H1 (cell line): ENCODE measurements around the gene BORCS8. TPM values are rescaled to one million over a fixed set of nuclear protein-coding genes. Genes with fewer than 3 reads are reported as not detected.

ENCODE experiments used
- CTCF ChIA-PET: fragments of 300-600 bp; sonication (Branson Sonifier 250); formaldehyde crosslinking; loops from one replicate; lab custom pipeline; 2021; ENCODE audit not compliant: partially characterized antibody; lab: Charles Lee
- POLR2A ChIA-PET: fragments of 300-600 bp; sonication (Branson Sonifier 250); formaldehyde crosslinking; loops from one replicate; lab custom pipeline; 2021; ENCODE audit warnings: inconsistent platforms; ENCODE audit not compliant: partially characterized antibody; lab: Charles Lee
- DNase-seq, 2 experiments: peaks; one replicate each; pipeline versions ENCODE4 v3.0.0 to v3.0.0-alpha.2; 2010 to 2022; ENCODE audit warnings: low spot score in 2 of 2, low read depth in 1 of 2, mixed read lengths in 1 of 2
- FAIRE-seq: peaks from 2 replicates; lab custom pipeline; 2011; peaks lifted over from hg19 to GRCh38; lab: Jason Lieb, UNC
- H2AFZ ChIP-seq: 2 replicates; pipeline ENCODE4 v1.8.1; 2012; ENCODE audit warnings: low read length, inconsistent platforms
- H2AK5ac ChIP-seq: 2 replicates; pipeline ENCODE4 v1.6.1; 2013; ENCODE audit warnings: low read depth, low read length
- H2BK120ac ChIP-seq: replicated peaks from 2 replicates; pipeline ENCODE3; 2013; ENCODE audit warnings: low read depth, low read length, inconsistent platforms
- H2BK12ac ChIP-seq: 2 replicates; pipeline ENCODE4 v1.6.1; 2013; ENCODE audit warnings: low read depth, low read length
- H2BK15ac ChIP-seq: 2 replicates; pipeline ENCODE4 v1.6.1; 2013; ENCODE audit warnings: low read length
- H2BK20ac ChIP-seq: 2 replicates; pipeline ENCODE4 v1.6.1; 2013; ENCODE audit warnings: low read length
- H2BK5ac ChIP-seq: 2 replicates; pipeline ENCODE4 v1.6.1; 2013; ENCODE audit warnings: low read depth, low read length
- H3K14ac ChIP-seq: 2 replicates; pipeline ENCODE4 v1.6.1; 2013; ENCODE audit warnings: inconsistent platforms; ENCODE audit not compliant: insufficient read length
- H3K18ac ChIP-seq: 2 replicates; pipeline ENCODE4 v1.6.1; 2013; ENCODE audit warnings: low read length; ENCODE audit errors: extremely low read depth
- H3K23ac ChIP-seq: 2 replicates; pipeline ENCODE4 v1.6.1; 2013; ENCODE audit warnings: inconsistent platforms; ENCODE audit not compliant: insufficient read length
- H3K23me2 ChIP-seq: 2 replicates; pipeline ENCODE4 v1.6.1; 2013; ENCODE audit warnings: low read depth, low read length
- H3K27ac ChIP-seq: 2 replicates; pipeline ENCODE4 v1.6.1; 2011; ENCODE audit warnings: low read depth, low read length, inconsistent platforms
- H3K27me3 ChIP-seq, 4 experiments: replicated peaks in 1 of 4; 1 replicate in 1 of 4; 2 replicates in 3 of 4; pipeline versions ENCODE4 v1.6.1 to v1.8.1; 2011 to 2013; ENCODE audit warnings: low read length in 3 of 4, mild to moderate bottlenecking in 3 of 4, inconsistent platforms in 2 of 4, mixed read lengths in 2 of 4, moderate library complexity in 1 of 4; ENCODE audit not compliant: control insufficient read depth in 3 of 4, insufficient read depth in 3 of 4; ENCODE audit errors: extremely low read depth in 1 of 4
- H3K36me3 ChIP-seq, 4 experiments: 2 replicates each; pipeline versions ENCODE4 v1.6.1 to v1.8.1; 2011 to 2013; ENCODE audit warnings: mild to moderate bottlenecking in 4 of 4, low read length in 3 of 4, moderate library complexity in 2 of 4, control low read depth in 1 of 4, inconsistent platforms in 1 of 4; ENCODE audit not compliant: insufficient read depth in 4 of 4, control insufficient read depth in 2 of 4
- H3K4ac ChIP-seq: replicated peaks from 2 replicates; pipeline ENCODE3; 2013; ENCODE audit warnings: low read length, low read depth, mixed read lengths, inconsistent platforms; ENCODE audit not compliant: insufficient read length
- H3K4me1 ChIP-seq, 4 experiments: replicated peaks in 1 of 4; 1 replicate in 1 of 4; 2 replicates in 3 of 4; pipeline versions ENCODE4 v1.6.1 to v1.8.1; 2011 to 2013; ENCODE audit warnings: low read length in 3 of 4, inconsistent platforms in 2 of 4, mixed read lengths in 1 of 4; ENCODE audit not compliant: insufficient read depth in 4 of 4, control insufficient read depth in 3 of 4
- H3K4me2 ChIP-seq, 2 experiments: 2 replicates each; pipeline versions ENCODE4 v1.6.1 to v1.8.1; 2011 to 2013; ENCODE audit warnings: low read depth in 2 of 2, low read length in 2 of 2, control low read depth in 1 of 2, inconsistent platforms in 1 of 2, mild to moderate bottlenecking in 1 of 2; ENCODE audit not compliant: insufficient read depth in 1 of 2
- H3K4me3 ChIP-seq, 4 experiments: fragments of 200-600, 300-600 bp in 1 of 4; sonication (generic), shearing (Covaris generic), sonication (Bioruptor Twin) in 1 of 4; 2 replicates each; pipeline versions ENCODE4 v1.5.1 to v1.8.1; 2011 to 2016; ENCODE audit warnings: low read length in 4 of 4, low read depth in 3 of 4, control low read depth in 2 of 4, inconsistent platforms in 2 of 4, mild to moderate bottlenecking in 2 of 4, mixed read lengths in 1 of 4, moderate library complexity in 1 of 4; ENCODE audit not compliant: insufficient read depth in 2 of 4; ENCODE audit errors: extremely low read depth in 1 of 4
- H3K56ac ChIP-seq: replicated peaks from 2 replicates; pipeline ENCODE3; 2013; ENCODE audit warnings: low read depth, mild to moderate bottlenecking, mixed read lengths, low read length, inconsistent platforms; ENCODE audit not compliant: insufficient read length
- H3K79me1 ChIP-seq: 2 replicates; pipeline ENCODE4 v1.6.1; 2013; ENCODE audit warnings: low read depth, low read length, control low read depth
- H3K79me2 ChIP-seq, 2 experiments: 2 replicates each; pipeline versions ENCODE4 v1.6.1 to v1.8.1; 2012 to 2013; ENCODE audit warnings: low read length in 2 of 2, mild to moderate bottlenecking in 2 of 2, inconsistent platforms in 1 of 2; ENCODE audit not compliant: insufficient read depth in 2 of 2, control insufficient read depth in 1 of 2
- H3K9ac ChIP-seq, 4 experiments: replicated peaks in 1 of 4; 1 replicate in 1 of 4; 2 replicates in 3 of 4; pipeline versions ENCODE4 v1.6.1 to v1.8.1; 2011 to 2013; ENCODE audit warnings: low read depth in 3 of 4, low read length in 3 of 4, control low read depth in 2 of 4, mild to moderate bottlenecking in 2 of 4, moderate library complexity in 2 of 4, inconsistent platforms in 1 of 4; ENCODE audit errors: extremely low read depth in 1 of 4
- H3K9me3 ChIP-seq, 2 experiments: 2 replicates each; pipeline versions ENCODE4 v1.6.1 to v1.8.1; 2012 to 2013; ENCODE audit warnings: mild to moderate bottlenecking in 2 of 2, moderate library complexity in 2 of 2, control low read depth in 1 of 2, inconsistent platforms in 1 of 2, low read depth in 1 of 2, low read length in 1 of 2, mixed read lengths in 1 of 2; ENCODE audit not compliant: insufficient read depth in 2 of 2
- H4K20me1 ChIP-seq, 2 experiments: replicated peaks in 1 of 2; 2 replicates each; pipeline versions ENCODE3 to v1.8.1; 2011 to 2013; ENCODE audit warnings: inconsistent platforms in 2 of 2, low read length in 2 of 2, mild to moderate bottlenecking in 1 of 2; ENCODE audit not compliant: insufficient read depth in 2 of 2, control insufficient read depth in 1 of 2
- H4K5ac ChIP-seq: 2 replicates; pipeline ENCODE4 v1.6.1; 2013; ENCODE audit warnings: low read length, low read depth, mixed read lengths, inconsistent platforms; ENCODE audit not compliant: insufficient read length
- H4K8ac ChIP-seq: 2 replicates; pipeline ENCODE4 v1.8.0; 2013; ENCODE audit warnings: mild to moderate bottlenecking, moderate library complexity, low read length, inconsistent platforms; ENCODE audit not compliant: insufficient read depth; ENCODE audit errors: extremely low read depth
- H4K91ac ChIP-seq: replicated peaks from 2 replicates; pipeline ENCODE3; 2013; ENCODE audit warnings: low read length, mixed read lengths, inconsistent platforms; ENCODE audit not compliant: insufficient read length
- ASH2L ChIP-seq: fragments of 200-600, 300-600 bp; sonication (generic); IDR thresholded peaks from one replicate; pipeline ENCODE4 v1.7.1; 2017; ENCODE audit warnings: low read length
- BACH1 ChIP-seq: IDR thresholded peaks from 2 replicates; pipeline ENCODE4 v1.6.1; 2012; ENCODE audit warnings: low read length, improper control_type of control experiment
- BRCA1 ChIP-seq: IDR thresholded peaks from 2 replicates; pipeline ENCODE4 v1.6.1; 2012; ENCODE audit warnings: low read depth, low read length, improper control_type of control experiment
- CHD2 ChIP-seq: IDR thresholded peaks from 2 replicates; pipeline ENCODE4 v1.6.1; 2012; ENCODE audit warnings: low read length, improper control_type of control experiment
- EP300 ChIP-seq, 2 experiments: IDR thresholded peaks; 1 replicate in 1 of 2; 2 replicates in 1 of 2; pipeline ENCODE4 v1.6.1; 2011 to 2012; ENCODE audit warnings: low read depth in 2 of 2, low read length in 2 of 2, mild to moderate bottlenecking in 2 of 2, borderline replicate concordance in 1 of 2, inconsistent platforms in 1 of 2, moderate library complexity in 1 of 2
- GABPA ChIP-seq: IDR thresholded peaks from 2 replicates; pipeline ENCODE4 v1.6.1; 2011; ENCODE audit warnings: mild to moderate bottlenecking, low read length, moderate library complexity, borderline replicate concordance; ENCODE audit not compliant: insufficient read depth
- HDAC6 ChIP-seq: IDR thresholded peaks from one replicate; pipeline ENCODE4 v1.7.1; 2012; ENCODE audit warnings: low read depth, mild to moderate bottlenecking, inconsistent platforms, low read length, moderate library complexity
- JUN ChIP-seq: IDR thresholded peaks from 2 replicates; pipeline ENCODE4 v1.6.1; 2011; ENCODE audit warnings: low read depth, mild to moderate bottlenecking, improper control_type of control experiment, low read length
- KDM1A ChIP-seq: fragments of 200-600, 300-600 bp; sonication (generic); IDR thresholded peaks from 2 replicates; pipeline ENCODE4 v1.7.1; 2016; ENCODE audit warnings: mild to moderate bottlenecking, low read length, borderline replicate concordance
- NRF1 ChIP-seq: IDR thresholded peaks from 2 replicates; pipeline ENCODE4 v1.6.1; 2011; ENCODE audit warnings: mild to moderate bottlenecking, low read depth, low read length, improper control_type of control experiment
- POLR2A ChIP-seq, 2 experiments: IDR thresholded peaks; 1 replicate in 1 of 2; 2 replicates in 1 of 2; pipeline ENCODE4 v1.6.1; 2011; ENCODE audit warnings: low read depth in 2 of 2, low read length in 2 of 2, mild to moderate bottlenecking in 2 of 2; ENCODE audit errors: control extremely low read depth in 1 of 2
- SIRT6 ChIP-seq: IDR thresholded peaks from one replicate; pipeline ENCODE4 v1.7.1; 2012; ENCODE audit warnings: low read length, inconsistent platforms
- SP2 ChIP-seq: IDR thresholded peaks from 2 replicates; pipeline ENCODE4 v1.6.1; 2012; ENCODE audit warnings: mild to moderate bottlenecking, low read length, inconsistent platforms
- WGBS, 2 experiments: shearing (Covaris generic) in 1 of 2; methylation state at CpG; one replicate each; pipeline versions ENCODE4 v1.1.6 to v1.1.7; 2013 to 2015; ENCODE audit warnings: low lambda C conversion rate in 2 of 2, mixed read lengths in 2 of 2, inconsistent platforms in 1 of 2, low coverage in 1 of 2, missing lambda C conversion rate in 1 of 2; ENCODE audit not compliant: insufficient replicate concordance in 2 of 2, insufficient coverage in 1 of 2, insufficient read length in 1 of 2; ENCODE audit errors: extremely low coverage in 1 of 2, missing lambda C conversion rate in 1 of 2; 5-methylcytosine and 5-hydroxymethylcytosine counted together
- polyA plus RNA-seq, 7 experiments: library from polyadenylated mRNA; depleted of rRNA in 3 of 7; stranded (reverse) in 5 of 7; unstranded in 2 of 7; fragments of >200 nt in 5 of 7; fragments of 200-250 nt in 2 of 7; gene quantifications; 1 replicate in 5 of 7; 2 replicates in 1 of 7; 4 replicates in 1 of 7; pipeline versions ENCODE4 v1.2.1 to v1.2.3, GENCODE V29; 2011 to 2013; ENCODE audit warnings: missing spikeins in 2 of 7, mixed read lengths in 2 of 7
- total RNA-seq: library from RNA; stranded (reverse); fragmentation: NEBNext Ultra II Directional; extraction: Animal tissue kit (Norgen Biotek cat#: 25700); gene quantifications from 2 replicates; pipeline ENCODE4 v1.2.1, GENCODE V29; 2021

Gene BORCS8
- total and polyA plus RNA-seq, 2 of the 8 experiments (the other 6 are each of a cell fraction or from before 2014, with no cell fraction given) = 15.0 to 15.9 TPM

GRCh38 chr19:19137556-19138108 is 54.3 kb downstream of the BORCS8 start:
- H2BK20ac ChIP-seq = no peak overlapping the region
- no peak overlapping the region for H3K14ac ChIP-seq
- peak overlapping the region; percentile 19 for H3K4ac ChIP-seq
- H3K27me3 ChIP-seq = peaks cover 0 to 3% (median 0%) of the 10 kb centered on the region in 4 experiments; a peak in 4 of 7 replicates
- no peak overlapping the region for H2BK5ac ChIP-seq
- H2AFZ ChIP-seq = no peak overlapping the region
- no peak overlapping the region for H4K91ac ChIP-seq
- H3K36me3 ChIP-seq = peaks cover 0 to 6% (median 0%) of the 10 kb centered on the region in 4 experiments; a peak in 1 of 8 replicates
- H3K4me1 ChIP-seq = peaks cover 0 to 14% (median 10%) of the 10 kb centered on the region in 4 experiments; a peak in 6 of 7 replicates
- peaks cover 5% of the 10 kb centered on the region; the same call in 1 of the 2 replicates for H3K79me1 ChIP-seq
- H3K27ac ChIP-seq = no peak overlapping the region
- peaks cover 0 to 4% of the 10 kb centered on the region in 2 experiments; a peak in 1 of 4 replicates for H3K79me2 ChIP-seq
- peak overlapping the region in 3 of 4 experiments; percentile 5 to 78 (median 70); a peak in 5 of 7 replicates for H3K9ac ChIP-seq
- WGBS, 2 experiments = 61% methylated on average over 15 of the region's 25 CpGs; no CpG with 5 or more reads in 1 of the 2 experiments
- no peak overlapping the region for H3K56ac ChIP-seq
- H3K4me3 ChIP-seq = peak overlapping the region; percentile 67 to 96 (median 72)
- peaks cover 0 to 5% of the 10 kb centered on the region in 2 experiments; a peak in 2 of 4 replicates for H3K9me3 ChIP-seq
- DNase-seq (no peak), FAIRE-seq (no peak)
- H3K4me2 ChIP-seq = peak overlapping the region; percentile 57 to 77
- POLR2A ChIA-PET = interaction anchor here (0.6 to 1.5 kb wide), 4 partner anchors 53 to 181 kb away, joined by 3 to 5 read pairs (median 4); no protein-coding TSS in a partner anchor
- H2BK120ac ChIP-seq = no peak overlapping the region
- H2BK15ac ChIP-seq = no peak overlapping the region
- peaks cover 3% of the 10 kb centered on the region; the same call in 1 of the 2 replicates for H3K23me2 ChIP-seq
- H2BK12ac ChIP-seq = no peak overlapping the region
- no peak overlapping the region; the same call in 1 of the 2 replicates for H3K18ac ChIP-seq
- CTCF ChIA-PET = interaction anchor here (0.7 to 3.5 kb wide), 5 partner anchors 8 to 85 kb away, joined by 3 to 21 read pairs (median 6); no protein-coding TSS in a partner anchor
- no peak overlapping the region for H3K23ac ChIP-seq
- H4K5ac ChIP-seq = no peak overlapping the region
- peak overlapping the region; percentile 82; the same call in 1 of the 2 replicates for H4K8ac ChIP-seq
- peaks cover 2 to 7% of the 10 kb centered on the region in 2 experiments for H4K20me1 ChIP-seq
- no peak overlapping the region for H2AK5ac ChIP-seq
- no peak for TF ChIP-seq NRF1
- no peak for TF ChIP-seq ASH2L
- no peak for TF ChIP-seq CHD2
- TF ChIP-seq SIRT6 = no peak
- no peak for TF ChIP-seq BACH1
- no peak for TF ChIP-seq HDAC6
- no peak for TF ChIP-seq EP300 (IDR thresholded peaks at IDR 0.05; ENCODE audit: borderline replicate concordance in 1 of 2, low read depth in 2 of 2, low read length in 2 of 2)
- TF ChIP-seq GABPA = no peak
- TF ChIP-seq BRCA1 = no peak
- no peak for TF ChIP-seq KDM1A
- TF ChIP-seq POLR2A (IDR thresholded peaks at IDR 0.05; ENCODE audit: control extremely low read depth in 1 of 2, low read depth in 2 of 2, low read length in 2 of 2) = no peak
- no peak for TF ChIP-seq SP2
- no peak for TF ChIP-seq JUN
